ENCODE data around the gene CELF1.

GRCh38 chr11:47573321-47573720, 20.4 kb upstream of the CELF1 start:
- TF ChIP-seq, protein P1, sequence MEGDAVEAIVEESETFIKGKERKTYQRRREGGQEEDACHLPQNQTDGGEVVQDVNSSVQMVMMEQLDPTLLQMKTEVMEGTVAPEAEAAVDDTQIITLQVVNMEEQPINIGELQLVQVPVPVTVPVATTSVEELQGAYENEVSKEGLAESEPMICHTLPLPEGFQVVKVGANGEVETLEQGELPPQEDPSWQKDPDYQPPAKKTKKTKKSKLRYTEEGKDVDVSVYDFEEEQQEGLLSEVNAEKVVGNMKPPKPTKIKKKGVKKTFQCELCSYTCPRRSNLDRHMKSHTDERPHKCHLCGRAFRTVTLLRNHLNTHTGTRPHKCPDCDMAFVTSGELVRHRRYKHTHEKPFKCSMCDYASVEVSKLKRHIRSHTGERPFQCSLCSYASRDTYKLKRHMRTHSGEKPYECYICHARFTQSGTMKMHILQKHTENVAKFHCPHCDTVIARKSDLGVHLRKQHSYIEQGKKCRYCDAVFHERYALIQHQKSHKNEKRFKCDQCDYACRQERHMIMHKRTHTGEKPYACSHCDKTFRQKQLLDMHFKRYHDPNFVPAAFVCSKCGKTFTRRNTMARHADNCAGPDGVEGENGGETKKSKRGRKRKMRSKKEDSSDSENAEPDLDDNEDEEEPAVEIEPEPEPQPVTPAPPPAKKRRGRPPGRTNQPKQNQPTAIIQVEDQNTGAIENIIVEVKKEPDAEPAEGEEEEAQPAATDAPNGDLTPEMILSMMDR (conservative IDR thresholded peaks at IDR 0.05; ENCODE audit: low read length): no peak
- no peak for TF ChIP-seq EZH2phosphoT487 (IDR thresholded peaks at IDR 0.05; ENCODE audit: borderline replicate concordance)
